ENCODE results near the gene GALNT2. TPM values are rescaled to one million over a fixed set of nuclear protein-coding genes. Genes with fewer than 3 reads are reported as not detected.

Gene GALNT2
- total and polyA plus RNA-seq, 2 donors (not counting 1 experiment from before 2014, with no cell fraction given): 19.0 to 184 TPM

DNA sequence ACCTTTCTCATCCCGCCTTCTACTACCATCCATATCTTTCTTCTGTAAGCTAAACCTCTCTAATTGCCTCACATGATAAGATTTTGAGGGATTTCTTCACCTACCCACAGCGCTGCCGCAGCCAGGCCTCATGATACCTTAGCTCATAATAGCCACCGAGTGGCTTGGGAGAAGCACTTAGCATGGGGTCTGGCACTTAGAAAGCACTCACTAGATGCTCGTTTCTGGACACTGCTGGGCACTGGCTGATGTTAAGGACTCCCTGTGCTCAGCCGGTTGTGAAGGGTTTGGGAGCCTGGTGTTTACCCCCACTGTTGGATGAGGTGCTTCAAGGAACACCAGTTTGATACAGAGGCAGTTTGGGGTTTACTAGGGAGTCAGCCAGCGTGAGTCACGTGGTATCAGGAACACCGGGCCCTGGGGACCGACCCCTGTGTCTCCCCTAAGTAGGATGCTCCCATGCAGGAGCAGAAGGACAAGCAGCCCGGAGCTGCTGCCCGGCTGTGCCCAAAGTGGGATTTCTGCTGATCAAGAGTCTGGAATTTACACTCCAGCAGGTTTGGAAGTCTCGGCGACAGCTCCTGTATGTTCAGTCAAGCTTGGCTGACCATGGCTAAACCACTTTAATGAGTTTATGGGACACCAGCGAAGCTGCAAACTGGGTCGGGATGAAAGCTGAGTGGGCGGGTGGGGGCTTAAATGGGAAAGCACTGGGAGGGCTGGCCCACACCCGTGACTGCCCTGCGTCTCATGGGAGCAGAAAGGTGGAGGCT lies 63.3 kb downstream of the GALNT2 start:
- H3K9me3 ChIP-seq (ENCODE audit: control extremely low read depth in 1 of 3, control insufficient read depth in 2 of 3, insufficient read depth in 1 of 3, low read length in 2 of 3): no peaks in the 10 kb centered on the region
- intact Hi-C loops (cut with micrococcal nuclease): no loop called here
- Mint-ChIP-seq H3K27me3 (no peaks in the 10 kb centered on the region), H3K4me1 (peaks cover 66% of the 10 kb centered on the region), H3K27ac (no peak overlapping the region), H3K9me3 (ENCODE audit: insufficient read depth) (no peaks in the 10 kb centered on the region), H3K4me3 (no peak overlapping the region)
- ChIA-PET POLR2A (no interaction called here), CTCF (interaction anchor here (0.6 to 1.1 kb wide), 3 partner anchors 12 to 470 kb away, joined by 3 to 4 read pairs (median 3); no protein-coding TSS in a partner anchor)
- peaks cover 92% of the 10 kb centered on the region for H3K79me2 ChIP-seq (ENCODE audit: control insufficient read depth, insufficient read depth, low read length)
- no peak overlapping the region for H2AFZ ChIP-seq (ENCODE audit: insufficient read depth, low read depth, low read length, poor library complexity, severe bottlenecking)
- H3K4me3 ChIP-seq (ENCODE audit: control extremely low read depth in 1 of 5, extremely low read depth in 1 of 5, insufficient read depth in 1 of 5, low read depth in 2 of 5, low read length in 4 of 5): no peak overlapping the region
- H3K4me1 ChIP-seq (ENCODE audit: control insufficient read depth in 2 of 2, insufficient read depth in 2 of 2, low read length in 2 of 2): peaks cover 17 to 26% of the 10 kb centered on the region in 2 donors
- ATAC-seq (ENCODE audit: low read depth): no peak
- H3K4me2 ChIP-seq (replicated peaks; ENCODE audit: low read depth, low read length, poor library complexity, severe bottlenecking): no peak overlapping the region
- WGBS (ENCODE audit: insufficient coverage): 72% methylated on average over 13 of the region's 19 CpGs
- H3K27ac ChIP-seq (ENCODE audit: low read length in 2 of 2): no peak overlapping the region
- DNase-seq: no peak
- H4K20me1 ChIP-seq (ENCODE audit: control insufficient read depth, insufficient read depth, low read length, poor library complexity, severe bottlenecking): peaks cover 2% of the 10 kb centered on the region
- H3K27me3 ChIP-seq (replicated peaks in 1 of 4; ENCODE audit: control extremely low read depth in 1 of 4, control insufficient read depth in 3 of 4, insufficient read depth in 4 of 4, low read length in 3 of 4): no peaks in the 10 kb centered on the region
- H3K9ac ChIP-seq (ENCODE audit: low read length): no peak overlapping the region
- H3K36me3 ChIP-seq (replicated peaks in 1 of 2; ENCODE audit: control extremely low read depth in 1 of 2, control insufficient read depth in 1 of 2, extremely low read depth in 1 of 2, insufficient read depth in 2 of 2, low read length in 1 of 2): no peaks in the 10 kb centered on the region
- TF ChIP-seq, protein P1, sequence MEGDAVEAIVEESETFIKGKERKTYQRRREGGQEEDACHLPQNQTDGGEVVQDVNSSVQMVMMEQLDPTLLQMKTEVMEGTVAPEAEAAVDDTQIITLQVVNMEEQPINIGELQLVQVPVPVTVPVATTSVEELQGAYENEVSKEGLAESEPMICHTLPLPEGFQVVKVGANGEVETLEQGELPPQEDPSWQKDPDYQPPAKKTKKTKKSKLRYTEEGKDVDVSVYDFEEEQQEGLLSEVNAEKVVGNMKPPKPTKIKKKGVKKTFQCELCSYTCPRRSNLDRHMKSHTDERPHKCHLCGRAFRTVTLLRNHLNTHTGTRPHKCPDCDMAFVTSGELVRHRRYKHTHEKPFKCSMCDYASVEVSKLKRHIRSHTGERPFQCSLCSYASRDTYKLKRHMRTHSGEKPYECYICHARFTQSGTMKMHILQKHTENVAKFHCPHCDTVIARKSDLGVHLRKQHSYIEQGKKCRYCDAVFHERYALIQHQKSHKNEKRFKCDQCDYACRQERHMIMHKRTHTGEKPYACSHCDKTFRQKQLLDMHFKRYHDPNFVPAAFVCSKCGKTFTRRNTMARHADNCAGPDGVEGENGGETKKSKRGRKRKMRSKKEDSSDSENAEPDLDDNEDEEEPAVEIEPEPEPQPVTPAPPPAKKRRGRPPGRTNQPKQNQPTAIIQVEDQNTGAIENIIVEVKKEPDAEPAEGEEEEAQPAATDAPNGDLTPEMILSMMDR (IDR thresholded peaks at IDR 0.05): no peak
- no peak for TF ChIP-seq EZH2 (IDR thresholded peaks at IDR 0.05; ENCODE audit: borderline replicate concordance, insufficient read depth, low read depth, low read length, poor library complexity, severe bottlenecking)

DNA sequence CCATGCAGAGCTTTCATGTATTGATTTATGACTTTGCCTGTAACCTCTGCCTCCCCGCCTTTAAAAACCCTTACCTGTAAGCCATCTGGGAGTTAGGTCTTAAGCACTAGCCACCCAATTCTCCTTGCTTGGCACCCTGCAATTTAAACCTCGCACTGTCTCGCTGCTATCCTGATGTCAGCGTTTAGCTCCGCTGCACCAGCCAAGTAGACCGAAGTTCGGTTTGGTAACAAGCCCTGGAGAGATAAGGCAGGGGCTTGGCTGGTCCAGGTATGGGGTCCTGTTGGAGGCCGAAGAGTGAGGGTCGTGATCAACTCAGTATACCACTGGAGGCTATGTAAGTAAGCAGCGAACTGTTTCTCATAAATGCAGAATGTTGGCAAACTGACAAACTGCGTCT lies 64.4 kb downstream of the GALNT2 start:
- Histone ChIP-seq H3K9ac (ENCODE audit: low read length) (no peak overlapping the region), H3K27ac (ENCODE audit: low read length in 2 of 2) (no peak overlapping the region), H3K4me3 (ENCODE audit: control extremely low read depth in 1 of 5, extremely low read depth in 1 of 5, insufficient read depth in 1 of 5, low read depth in 2 of 5, low read length in 4 of 5) (no peak overlapping the region), H3K4me2 (replicated peaks; ENCODE audit: low read depth, low read length, poor library complexity, severe bottlenecking) (no peak overlapping the region), H3K79me2 (ENCODE audit: control insufficient read depth, insufficient read depth, low read length) (peaks cover 93% of the 10 kb centered on the region), H3K4me1 (ENCODE audit: control insufficient read depth in 2 of 2, insufficient read depth in 2 of 2, low read length in 2 of 2) (peaks cover 14 to 16% of the 10 kb centered on the region in 2 donors), H3K27me3 (replicated peaks in 1 of 4; ENCODE audit: control extremely low read depth in 1 of 4, control insufficient read depth in 3 of 4, insufficient read depth in 4 of 4, low read length in 3 of 4) (no peaks in the 10 kb centered on the region), H2AFZ (ENCODE audit: insufficient read depth, low read depth, low read length, poor library complexity, severe bottlenecking) (no peak overlapping the region), H4K20me1 (ENCODE audit: control insufficient read depth, insufficient read depth, low read length, poor library complexity, severe bottlenecking) (peaks cover 9% of the 10 kb centered on the region), H3K9me3 (ENCODE audit: control extremely low read depth in 1 of 3, control insufficient read depth in 2 of 3, insufficient read depth in 1 of 3, low read length in 2 of 3) (no peaks in the 10 kb centered on the region), H3K36me3 (replicated peaks in 1 of 2; ENCODE audit: control extremely low read depth in 1 of 2, control insufficient read depth in 1 of 2, extremely low read depth in 1 of 2, insufficient read depth in 2 of 2, low read length in 1 of 2) (no peaks in the 10 kb centered on the region)
- Mint-ChIP-seq H3K4me3 (no peak overlapping the region), H3K9me3 (ENCODE audit: insufficient read depth) (no peaks in the 10 kb centered on the region), H3K27ac (peak overlapping the region; percentile 10), H3K4me1 (peaks cover 55% of the 10 kb centered on the region), H3K27me3 (no peaks in the 10 kb centered on the region)
- ChIA-PET POLR2A (interaction anchor here (0.7 kb wide), 1 partner anchor 481 kb away, joined by 4 read pairs; no protein-coding TSS in a partner anchor), CTCF (no interaction called here)
- intact Hi-C loops (cut with micrococcal nuclease): no loop called here
- no peak for DNase-seq
- no peak for ATAC-seq (ENCODE audit: low read depth)
- TF ChIP-seq, protein P1 (IDR thresholded peaks at IDR 0.05): no peak
- TF ChIP-seq EZH2 (IDR thresholded peaks at IDR 0.05; ENCODE audit: borderline replicate concordance, insufficient read depth, low read depth, low read length, poor library complexity, severe bottlenecking): no peak
- 98% methylated on average over 11 of the region's 11 CpGs for WGBS (ENCODE audit: insufficient coverage)
